ENCODE results near the gene MIOX.

- TF ChIP-seq CTCF (IDR thresholded peaks at IDR 0.05) (no peak), EP300 (IDR thresholded peaks at IDR 0.05) (no peak)
Observed at GRCh38 chr22:50531962-50532674, 45.5 kb downstream of the MIOX start.

All from suprapubic skin (tissue), 3 donors.